GM18858 (cell line): ENCODE results near the gene PRKCE.

ENCODE experiments used
- ATAC-seq: cut with Tn5 transposase; IDR thresholded peaks from one replicate; pipeline ENCODE4 v1.9.1; 2021; ENCODE audit not compliant: unreplicated experiment

PRKCE gene

GRCh38 chr2:46171996-46172546, 520.6 kb downstream of the PRKCE start:
- no peak for ATAC-seq

DNA sequence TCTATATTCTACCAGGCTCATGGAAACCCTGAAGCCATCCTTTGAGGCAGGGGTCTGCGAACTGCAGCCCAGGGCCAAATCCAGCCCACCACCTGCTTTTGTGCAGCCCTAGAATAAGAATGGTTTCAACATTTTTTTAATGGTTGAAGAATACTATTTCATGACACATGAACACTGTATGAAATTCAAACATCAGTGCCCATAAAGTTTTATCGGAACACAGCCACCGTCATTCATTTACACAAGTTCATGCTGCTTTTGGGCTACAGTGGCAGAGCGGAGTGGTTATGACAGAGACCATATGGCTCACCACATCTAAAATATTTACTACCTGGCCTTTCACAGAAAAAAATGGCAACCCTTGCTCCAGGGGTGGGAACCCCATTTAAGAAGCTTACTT, 521.6 kb downstream of the PRKCE start:
- no peak for ATAC-seq

DNA sequence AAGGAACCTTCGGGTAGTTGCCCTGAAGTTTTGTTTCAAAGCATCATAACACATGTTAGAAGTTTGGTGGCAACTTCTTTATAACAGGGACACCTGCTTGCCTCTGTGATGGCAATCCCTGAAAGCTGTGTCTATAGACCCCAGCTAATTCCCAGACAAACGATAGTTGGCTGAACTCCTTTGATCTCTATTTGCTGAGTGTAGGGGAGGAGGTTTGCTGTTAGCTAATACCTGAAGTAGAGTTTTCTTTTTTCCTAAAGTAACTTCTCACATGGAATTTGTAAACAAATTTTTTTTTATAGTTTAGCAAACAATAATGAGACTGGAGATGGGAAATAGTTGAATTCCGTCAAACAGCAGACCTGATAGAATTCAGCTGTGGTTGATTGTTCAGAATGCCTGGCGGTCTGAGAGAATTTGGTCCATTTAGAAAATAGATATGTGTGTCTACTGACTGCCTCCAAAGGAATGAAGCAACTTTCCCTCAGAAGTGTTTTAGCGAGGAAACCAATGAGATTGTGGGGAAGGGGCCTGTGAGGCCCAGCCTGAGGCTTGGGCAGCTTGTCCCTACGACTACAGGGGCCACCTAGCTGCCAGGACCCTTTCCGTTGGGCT, 522.3 kb downstream of the PRKCE start:
- ATAC-seq: no peak

- ATAC-seq: no peak
Measured at GRCh38 chr2:46174345-46175170, 523.1 kb downstream of the PRKCE start.

DNA sequence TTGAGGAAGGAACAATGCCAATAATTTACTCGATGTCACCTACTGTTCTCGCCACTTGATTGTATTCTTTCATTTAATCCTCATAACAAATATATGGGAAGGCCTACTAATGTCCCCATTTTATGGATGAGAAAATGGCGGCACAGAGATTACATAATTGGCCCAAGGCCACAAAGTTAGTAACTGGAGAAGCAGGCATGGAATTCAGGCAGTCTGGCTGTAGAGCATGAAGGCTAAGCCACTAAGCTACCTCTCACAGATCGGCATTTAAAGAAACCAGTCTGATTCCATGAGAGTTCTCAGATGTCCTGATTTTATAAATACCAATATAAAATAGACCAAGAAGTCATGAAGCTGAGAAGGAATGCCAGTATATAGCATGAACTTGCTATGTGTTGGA, 523.9 kb downstream of the PRKCE start:
- ATAC-seq: no peak

DNA sequence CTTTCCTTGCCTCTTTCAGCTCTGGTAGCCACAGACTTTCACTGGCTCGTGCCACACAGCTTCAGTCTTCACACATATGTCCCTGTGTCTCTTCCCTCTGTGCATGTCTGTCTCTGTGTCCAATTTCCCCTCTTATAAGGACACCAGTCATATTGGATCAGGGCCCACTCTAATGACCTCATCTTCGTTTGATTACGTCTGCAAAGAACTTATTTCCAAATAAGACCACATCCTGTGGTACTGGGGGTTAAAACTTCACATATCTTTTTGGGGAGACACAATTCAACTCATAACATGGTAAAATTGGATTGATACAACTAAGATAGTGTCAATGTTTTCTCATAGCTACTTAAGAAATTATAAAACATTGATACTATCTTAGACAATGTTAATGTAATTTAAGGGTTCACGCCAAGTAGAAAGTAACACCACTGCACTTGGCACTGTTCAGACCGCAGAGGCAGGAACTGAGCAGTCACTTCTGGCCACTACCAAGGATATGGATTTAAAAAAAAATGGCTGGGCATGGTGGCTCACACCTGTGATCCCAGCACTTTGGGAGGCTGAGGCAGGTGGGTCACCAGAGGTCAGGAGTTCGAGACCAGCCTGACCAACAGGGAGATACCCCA, 526.1 kb downstream of the PRKCE start:
- ATAC-seq: no peak

DNA sequence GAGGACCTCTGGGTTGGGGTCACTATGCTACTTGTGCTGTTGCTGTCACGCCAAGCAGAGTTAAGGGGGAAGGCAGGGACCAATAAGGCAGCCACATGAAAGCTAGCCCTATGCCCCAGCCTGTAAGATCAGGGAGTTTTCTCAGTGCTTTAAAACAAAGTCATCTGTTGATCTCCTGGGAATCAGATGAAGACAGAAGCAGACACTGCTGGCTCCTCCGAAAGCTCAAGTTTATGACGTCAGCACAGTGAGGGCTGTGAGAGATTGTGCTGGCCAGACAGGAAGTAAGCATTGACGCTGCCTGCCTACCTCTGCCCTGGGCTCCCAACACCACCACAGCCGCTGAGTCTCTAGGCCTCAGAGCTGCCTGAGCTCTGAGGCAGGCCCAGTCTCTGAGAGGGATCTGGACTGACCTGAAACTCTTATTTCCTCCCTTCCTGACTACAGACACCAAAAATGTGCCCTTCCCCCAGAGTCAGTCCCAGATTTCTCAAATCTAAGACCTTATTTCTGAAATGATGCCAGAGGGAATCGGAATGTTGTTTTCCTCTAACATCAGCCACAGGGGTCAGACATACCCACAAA, 527.7 kb downstream of the PRKCE start:
- ATAC-seq: no peak

DNA sequence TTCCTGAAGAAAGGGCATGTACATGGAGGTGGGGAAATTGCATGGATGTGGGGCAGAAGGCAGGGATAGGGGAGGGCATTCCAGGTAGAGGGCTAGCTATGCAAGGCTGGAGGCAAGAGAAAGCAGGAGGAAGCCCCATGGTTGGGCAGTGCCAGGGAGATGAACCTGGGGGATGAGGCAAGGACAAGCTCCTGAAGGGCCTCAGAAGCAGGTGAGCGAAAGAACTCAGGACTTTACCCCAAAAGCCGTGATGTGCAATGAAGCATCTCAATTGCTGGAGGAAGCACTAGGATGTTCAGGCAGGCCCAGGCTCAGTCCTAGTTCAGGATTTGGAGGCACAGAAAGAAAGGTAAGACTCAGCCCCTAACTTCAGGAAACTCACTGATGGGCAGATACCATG, 528.7 kb downstream of the PRKCE start:
- ATAC-seq: no peak

- no peak for ATAC-seq
Measured at GRCh38 chr2:46181306-46181705, 529.8 kb downstream of the PRKCE start.

GRCh38 chr2:46181789-46182530, 530.5 kb downstream of the PRKCE start:
- ATAC-seq: no peak

DNA sequence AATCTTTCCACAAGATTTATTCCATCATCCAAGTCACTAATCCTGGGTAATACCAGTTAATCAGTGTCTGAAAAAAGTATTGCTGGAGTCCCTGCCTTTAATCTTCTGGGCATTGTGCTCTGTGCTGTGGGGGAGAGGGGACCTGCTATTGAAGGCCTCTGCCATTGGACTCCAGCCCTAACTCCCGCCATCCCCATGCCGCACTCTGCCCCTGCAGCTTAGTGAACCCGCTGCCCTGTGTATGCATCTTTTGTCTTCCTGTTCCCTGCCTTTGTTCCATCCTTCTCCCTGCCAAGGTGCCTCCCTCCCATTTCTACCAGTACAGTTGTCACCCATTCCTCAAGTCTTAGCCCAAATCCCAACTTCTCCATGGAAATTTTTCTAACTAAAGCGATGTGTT, 532.0 kb downstream of the PRKCE start:
- ATAC-seq: no peak

GRCh38 chr2:46184794-46185583, 533.5 kb downstream of the PRKCE start:
- no peak for ATAC-seq

DNA sequence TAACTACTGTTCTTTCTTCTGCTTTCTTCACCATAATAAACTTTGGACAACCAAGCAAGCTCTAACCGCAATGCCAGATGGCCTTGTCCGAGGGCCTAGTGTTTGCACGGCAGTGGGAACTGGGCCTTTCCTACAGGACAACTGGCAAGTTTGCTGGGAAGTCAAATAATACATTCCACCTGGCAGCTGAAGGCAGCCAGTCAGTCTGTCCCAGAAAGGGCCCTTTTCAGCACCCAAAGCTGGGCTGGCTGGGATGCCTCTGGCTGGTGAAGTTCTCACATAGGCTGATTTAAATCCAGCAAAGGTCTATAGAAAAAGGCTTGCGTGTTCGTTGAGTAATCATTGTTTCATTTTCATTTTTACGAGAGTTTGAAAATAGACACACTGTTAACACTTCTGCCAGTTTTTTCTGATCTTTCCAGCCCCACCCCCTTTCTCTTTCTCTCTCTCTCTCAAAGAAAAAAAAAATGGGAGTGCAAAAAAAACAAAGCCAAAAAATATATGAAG, 535.7 kb downstream of the PRKCE start:
- ATAC-seq: peak; percentile 90

- no peak for ATAC-seq
Measured at GRCh38 chr2:46188041-46188716, 536.7 kb downstream of the PRKCE start.

- no peak for ATAC-seq
Measured at GRCh38 chr2:46193356-46193755, 541.9 kb downstream of the PRKCE start.

DNA sequence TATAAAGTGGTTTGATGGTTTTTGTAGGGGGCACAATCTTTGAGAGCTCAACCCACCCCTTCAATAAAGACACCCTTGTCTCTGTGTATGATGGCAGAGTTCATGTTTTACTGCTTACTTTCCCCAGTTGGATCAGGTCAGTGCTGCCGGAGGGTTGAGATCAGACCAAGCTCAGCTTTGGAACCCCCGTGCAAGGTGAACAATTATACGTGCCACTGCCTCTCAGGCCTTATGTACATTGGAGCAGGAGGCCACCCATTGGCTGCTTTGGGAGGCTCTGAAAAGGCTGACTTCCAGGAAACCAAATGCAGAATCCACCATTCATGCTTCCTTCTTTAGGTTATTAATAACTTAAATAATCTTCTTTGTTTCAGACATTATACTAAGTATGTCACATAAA, 542.4 kb downstream of the PRKCE start:
- ATAC-seq: no peak

DNA sequence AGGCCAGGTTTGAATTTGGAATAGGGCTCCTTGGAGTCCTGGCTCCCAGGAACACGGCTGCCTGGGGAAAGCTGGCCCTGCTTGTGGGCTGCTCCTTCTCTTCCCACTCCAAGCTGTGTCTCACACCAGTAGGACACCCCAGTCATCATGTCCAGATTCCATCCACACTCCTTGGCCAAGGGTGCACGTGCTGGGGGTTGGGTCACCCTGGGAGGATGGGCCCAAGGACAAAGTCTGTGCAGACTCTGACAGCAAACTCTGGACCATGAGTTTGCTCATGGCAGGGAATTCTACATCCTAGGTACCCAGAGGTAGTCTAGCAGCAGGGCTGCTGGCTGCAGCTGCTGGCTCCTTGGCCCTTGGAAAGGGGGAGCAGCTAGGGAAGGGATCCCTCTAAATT, 543.4 kb downstream of the PRKCE start:
- ATAC-seq: no peak

DNA sequence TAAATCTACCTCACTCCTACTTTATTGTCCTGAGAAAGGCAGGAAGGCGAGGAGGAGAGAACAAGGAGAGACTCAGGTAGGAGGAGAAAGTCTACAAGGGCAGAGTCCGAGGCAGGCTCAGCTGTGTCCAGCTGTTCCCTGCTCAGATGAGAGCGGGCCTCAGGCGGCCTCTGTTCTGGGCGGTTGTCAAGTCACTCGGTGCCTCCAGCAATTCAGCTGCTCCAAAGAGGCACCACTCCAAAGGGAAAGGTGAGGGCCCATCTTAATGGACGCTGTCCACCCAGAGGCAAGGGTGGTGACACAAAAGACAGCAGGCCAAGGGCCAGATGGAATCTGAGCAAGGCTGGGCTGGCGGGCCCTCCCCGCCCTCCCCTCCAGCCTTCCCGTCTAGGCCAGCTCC, 544.3 kb downstream of the PRKCE start:
- no peak for ATAC-seq

- ATAC-seq: no peak
Measured at GRCh38 chr2:46196871-46197462, 545.5 kb downstream of the PRKCE start.
